ENCODE data around the gene OPTC.
"Not testable (repeated sequence)": the region's sequence is repeated elsewhere in the genome, so short reads cannot be mapped to it uniquely, and the experiment has no call there.

OPTC gene

DNA sequence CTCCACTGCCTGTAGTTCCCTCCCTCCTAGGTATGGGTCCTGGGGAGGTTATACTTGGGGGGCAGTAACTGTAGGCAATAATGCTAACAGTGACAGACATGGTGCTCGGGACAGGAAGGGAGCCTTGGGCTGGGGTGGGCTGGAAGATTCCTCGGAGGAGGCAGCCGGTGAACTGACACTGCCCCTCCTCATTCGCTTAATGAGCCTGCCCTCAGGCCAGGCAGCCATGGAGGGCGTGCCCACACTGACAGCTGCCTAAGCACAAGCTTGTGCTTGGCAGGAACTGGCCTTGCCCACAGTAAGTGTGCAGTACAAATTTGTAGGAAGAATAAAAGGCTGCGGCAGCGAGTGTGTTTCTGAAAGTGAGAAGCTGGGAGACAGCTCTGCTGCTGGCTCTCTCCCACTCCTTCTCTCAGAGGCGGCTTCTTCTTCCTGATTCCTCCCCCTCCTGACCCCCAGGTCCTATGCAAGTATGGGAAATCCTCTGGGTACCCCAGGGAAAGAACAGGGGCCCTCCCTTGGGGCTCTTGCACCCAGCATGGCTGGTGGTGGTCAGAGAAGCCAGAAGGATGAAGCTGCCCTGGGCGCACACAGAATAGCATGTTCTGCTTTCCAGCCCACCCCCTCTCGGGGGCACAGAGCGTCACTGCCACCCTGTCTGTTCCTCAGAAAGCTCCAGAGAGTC lies 23.6 kb downstream of the OPTC start:
- no peak for DNase-seq (ENCODE audit: low read depth)

DNA sequence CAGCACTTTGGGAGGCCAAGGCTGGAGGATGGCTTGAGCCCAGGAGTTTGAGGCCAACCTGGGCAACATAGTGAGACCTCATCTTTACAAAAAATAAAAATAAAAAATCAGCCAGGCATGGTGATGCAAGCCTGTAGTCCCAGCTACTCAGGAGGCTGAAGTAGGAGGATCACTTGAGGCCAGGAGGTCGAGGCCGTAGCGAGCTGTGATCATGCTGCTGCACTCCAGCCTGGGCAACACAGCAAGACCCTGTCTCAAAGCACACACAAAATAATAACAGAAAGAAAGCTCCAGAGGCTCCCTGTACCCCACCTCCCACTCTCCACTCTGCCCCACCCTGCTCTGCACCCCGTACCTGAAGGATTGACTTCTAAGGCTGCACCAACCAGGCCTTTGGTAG lies 24.2 kb downstream of the OPTC start:
- not testable (repeated sequence) for DNase-seq (ENCODE audit: low read depth)

DNA sequence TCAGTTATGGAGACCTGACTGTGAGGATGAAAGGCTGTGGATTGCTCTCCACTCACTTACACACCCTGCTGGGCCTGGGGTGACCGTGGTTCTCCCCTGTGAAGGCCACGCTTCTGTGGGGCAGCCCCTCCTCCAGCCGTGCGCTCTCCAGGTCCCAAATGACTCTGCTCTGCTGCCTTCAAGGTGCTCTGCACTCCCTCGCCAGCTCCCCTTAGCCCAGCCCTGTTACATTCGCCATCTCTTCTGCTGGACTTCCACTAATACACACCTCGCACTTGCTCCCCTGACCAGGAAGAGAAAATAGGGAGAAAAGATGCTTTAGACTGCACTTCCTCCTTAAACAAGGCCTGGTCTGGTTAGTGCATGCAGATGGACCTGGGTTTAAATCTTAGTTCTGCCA lies 24.6 kb downstream of the OPTC start:
- DNase-seq (ENCODE audit: low read depth) = no peak

DNA sequence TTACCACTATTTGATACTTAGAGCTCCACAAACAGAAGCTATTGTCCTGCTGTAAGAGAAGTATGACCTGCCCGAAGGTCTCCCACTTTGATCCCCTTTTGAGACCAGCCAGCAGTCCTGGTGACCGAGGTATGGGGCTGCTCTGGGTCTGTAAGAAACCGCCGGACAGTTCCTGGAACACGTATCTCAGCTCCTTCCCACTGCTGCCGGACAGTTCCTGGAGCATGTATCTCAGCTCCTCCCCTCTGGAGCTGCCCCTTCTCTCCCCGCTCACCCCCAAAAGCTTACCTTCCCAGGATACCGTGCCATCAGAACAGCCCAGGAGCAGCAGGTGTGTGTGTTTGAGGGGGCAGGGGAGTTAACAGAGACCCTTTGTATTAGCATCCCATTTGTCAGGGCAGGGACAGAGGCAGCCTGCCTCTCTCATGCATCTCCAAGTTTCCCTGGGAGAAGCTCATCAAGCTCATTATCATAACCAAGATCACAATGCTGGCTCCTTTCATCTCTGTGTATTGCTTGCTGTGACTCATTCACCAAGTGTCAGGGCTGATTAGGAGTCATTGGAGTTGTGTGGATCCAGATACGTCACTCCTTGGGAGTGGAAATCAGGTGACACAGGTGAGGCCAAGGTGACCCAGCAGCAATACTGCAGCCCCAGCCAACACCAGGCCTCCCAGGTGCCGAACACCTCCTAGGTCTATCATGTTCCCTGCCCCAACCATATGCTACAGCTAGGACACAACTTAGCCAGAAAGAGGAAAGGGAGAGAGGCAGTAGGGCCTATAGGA lies 25.3 kb downstream of the OPTC start:
- no peak for DNase-seq (ENCODE audit: low read depth)

DNA sequence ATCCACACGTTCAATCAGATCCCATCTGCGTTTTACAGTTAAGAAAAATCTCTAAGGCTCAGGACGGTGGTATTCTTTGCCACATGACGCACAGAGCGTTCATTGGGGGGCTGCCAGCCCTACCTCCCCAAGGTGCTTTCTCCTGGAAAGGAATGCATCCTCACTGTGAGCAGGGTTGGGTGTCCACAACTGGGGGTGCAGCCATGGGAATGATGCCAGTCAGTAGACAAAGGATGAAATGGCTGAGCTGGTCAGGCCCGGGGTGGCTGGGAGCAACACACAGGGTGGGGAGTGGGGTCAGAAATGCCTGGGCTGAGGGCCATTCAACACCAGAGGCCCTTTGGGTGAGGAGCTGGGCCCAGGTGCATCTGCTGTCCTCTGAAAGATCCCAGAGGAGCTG lies 25.9 kb downstream of the OPTC start:
- DNase-seq (ENCODE audit: low read depth) = no peak

DNA sequence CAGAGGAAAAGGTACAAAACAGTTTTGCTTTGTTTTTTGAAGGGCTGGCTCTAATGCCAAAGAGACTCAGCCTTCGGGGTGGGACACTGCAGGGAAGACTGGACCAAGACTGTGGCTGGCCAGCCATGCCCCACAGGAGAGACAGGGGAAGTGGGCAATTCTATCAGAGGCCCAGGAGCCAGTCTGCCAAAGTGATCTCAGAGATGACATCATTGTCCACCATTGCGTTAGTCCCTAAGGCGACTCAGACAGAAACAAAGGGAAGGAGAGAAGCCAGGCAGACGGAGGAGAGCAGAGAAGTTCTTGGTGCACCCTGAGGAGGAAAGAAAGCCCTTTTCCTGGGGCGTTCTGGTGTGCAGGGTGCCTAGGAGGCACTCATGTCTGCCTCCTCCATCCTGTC lies 26.4 kb downstream of the OPTC start:
- DNase-seq (ENCODE audit: low read depth) = no peak

DNA sequence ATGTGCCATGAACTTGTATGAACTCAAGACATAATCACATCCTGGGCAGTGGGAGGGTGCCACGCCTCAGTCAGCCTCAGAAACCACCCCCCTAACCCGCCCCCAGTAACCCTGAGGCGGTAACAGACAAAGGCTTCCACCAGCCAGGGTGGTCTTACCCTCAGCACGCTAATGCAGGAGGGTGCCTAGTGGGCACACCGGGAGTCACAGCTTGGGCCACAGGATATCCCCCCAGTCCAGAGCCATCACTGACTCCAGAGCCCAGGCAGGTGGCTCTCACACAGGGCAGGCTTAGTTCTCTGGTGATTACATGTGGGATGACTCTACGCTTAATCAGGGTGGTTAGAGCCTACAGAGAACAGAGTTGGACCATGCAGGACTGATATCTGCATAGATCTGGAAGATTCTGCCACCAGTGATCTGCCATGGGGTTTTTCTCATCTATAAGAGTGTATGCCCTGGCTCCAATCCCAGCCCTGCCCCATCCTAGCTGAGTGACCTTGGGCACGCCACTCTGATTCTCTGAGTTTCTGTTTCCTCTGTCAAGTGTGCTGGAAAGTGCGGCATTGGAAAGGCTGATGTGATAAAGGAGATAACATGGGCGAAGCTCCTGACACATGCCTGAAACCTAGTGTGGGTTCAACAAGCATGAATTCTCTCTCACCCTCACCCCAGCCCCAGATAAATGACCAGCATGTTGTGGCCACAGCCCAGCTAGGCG lies 27.3 kb downstream of the OPTC start:
- DNase-seq (ENCODE audit: low read depth) = no peak

DNA sequence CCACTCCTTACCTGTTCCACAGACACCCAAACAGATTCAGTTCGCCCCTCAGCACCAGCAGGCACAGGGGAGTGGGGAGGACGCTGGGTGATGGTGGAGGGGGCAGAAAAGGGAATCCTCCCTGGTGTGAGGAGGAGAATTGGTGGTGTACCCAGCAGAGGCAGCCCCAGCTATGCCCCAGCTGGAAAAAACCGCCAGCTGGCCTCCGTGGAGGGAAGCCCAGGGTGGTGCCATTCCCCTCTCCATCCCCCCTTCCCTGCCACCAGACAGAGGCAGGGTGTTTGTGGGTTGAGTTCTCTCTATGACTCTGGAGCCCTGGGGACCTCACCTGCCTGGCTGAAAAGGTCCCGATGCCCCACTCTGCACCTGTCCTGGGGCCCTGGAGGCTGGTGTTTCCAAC lies 27.9 kb downstream of the OPTC start:
- no peak for DNase-seq (ENCODE audit: low read depth)

DNA sequence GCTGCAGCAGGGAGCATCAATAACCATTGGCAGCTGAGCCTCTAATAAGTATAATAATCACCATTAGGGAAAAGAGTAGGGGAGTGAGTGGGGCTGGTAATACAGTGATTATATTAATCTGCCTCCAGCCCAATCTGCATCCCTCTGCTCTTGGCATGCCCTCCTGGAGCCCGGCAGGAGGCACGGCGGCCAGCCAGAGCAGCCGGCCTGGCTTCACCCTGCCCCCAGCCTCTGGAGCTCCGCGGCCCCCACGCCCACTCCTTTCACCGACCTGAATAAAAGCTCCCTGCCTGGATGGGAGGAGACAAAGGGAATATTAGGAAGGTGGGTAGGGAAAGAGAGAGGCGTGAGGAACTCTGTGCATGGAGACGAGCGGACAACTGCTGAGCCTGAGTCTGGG lies 28.3 kb downstream of the OPTC start:
- DNase-seq (ENCODE audit: low read depth) = no peak

DNA sequence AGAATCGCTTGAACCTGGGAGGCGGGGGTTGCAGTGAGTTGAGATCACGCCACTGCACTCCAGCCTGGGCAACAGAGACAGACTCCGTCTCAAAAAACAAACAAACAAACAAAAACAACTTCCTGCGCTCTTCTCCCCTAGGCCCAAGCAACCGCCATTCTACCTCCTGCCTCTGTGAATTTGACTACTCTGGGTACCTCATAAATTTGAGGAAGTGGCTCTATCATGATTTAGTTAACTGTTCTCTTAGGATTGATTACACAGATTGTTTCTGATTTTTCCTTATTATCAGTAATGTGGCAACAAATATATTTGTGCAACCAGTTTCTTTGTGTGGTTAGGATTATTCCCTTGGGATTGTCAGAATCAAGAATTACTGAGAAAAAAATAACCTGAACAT lies 29.7 kb downstream of the OPTC start:
- no peak for DNase-seq (ENCODE audit: low read depth)

DNA sequence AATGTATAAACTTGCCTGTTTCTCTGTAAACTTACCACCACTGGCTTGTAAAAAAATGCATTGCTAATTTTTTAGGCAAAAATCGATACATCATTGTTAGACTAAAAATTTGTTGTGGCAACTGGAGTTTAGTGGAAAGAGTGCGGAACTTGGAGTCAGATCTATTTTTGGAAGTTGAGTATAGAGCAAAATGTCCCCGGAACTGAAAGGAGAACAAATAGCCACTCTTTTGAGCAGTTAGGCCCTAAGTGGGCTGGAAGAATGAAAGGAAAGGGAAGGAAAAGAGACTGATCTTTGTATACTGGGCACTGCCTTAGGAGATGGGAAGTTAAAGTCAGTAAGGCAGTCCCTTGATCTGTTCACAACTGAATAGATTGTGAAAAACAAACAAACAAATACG lies 30.2 kb downstream of the OPTC start:
- DNase-seq (ENCODE audit: low read depth) = no peak

DNA sequence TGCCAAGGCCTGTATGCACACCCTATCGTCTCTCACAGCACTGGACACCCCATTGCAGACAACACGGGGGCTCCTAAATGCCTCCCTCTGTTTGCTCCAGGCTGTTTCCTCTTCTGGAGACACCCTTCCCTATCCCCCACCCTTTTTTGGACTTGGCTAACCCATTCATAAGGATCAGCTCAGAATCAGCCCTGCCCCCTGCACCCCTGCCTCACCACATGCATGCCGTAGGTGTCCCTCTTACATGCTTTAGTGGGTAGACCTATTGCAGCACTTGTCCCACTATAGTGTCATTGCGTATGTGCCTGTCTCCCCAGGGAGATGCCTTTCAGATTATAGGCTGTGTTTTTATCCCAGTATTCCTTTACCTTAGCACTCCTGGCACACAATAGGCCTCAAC lies 30.9 kb downstream of the OPTC start:
- DNase-seq (ENCODE audit: low read depth) = no peak

DNA sequence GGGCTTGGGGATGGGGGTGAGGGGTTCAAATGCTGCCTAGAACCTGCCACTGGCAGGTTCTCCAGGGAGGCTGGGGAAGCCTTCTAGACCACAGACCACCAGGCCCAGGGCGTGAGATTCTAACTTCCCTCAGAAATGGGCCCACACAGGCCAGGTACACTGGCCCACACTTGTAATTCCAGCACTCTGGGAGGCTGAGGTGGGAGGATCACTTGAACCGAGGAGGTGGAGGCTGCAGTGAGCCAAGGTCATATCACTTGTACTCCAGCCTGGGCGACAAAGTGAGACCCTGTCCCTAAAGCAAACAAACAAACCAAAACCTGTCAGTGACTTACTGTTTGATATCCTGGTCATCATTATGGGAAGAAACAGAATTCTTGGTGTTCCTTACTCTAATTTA lies 31.7 kb downstream of the OPTC start:
- DNase-seq (ENCODE audit: low read depth) = no peak

DNA sequence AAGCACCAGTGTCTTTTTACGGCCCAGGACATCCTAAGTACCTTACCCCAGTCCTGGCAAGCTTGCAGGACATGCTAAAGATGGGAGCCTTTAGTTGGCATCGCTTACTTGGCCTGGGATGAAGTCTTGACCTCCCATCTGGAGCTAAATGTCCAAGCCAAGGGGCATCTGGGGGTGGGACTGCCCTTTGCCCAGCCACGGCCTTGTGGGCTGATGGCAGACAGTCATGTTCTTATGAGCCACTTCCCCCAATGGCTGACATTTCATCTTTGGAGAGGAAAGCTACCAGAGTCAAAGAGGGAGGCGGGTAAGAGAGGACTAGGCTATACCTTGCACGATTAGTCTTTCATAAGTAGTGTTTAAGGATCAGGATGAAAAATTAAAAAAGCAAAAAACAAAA lies 32.2 kb downstream of the OPTC start:
- DNase-seq (ENCODE audit: low read depth) = no peak

DNA sequence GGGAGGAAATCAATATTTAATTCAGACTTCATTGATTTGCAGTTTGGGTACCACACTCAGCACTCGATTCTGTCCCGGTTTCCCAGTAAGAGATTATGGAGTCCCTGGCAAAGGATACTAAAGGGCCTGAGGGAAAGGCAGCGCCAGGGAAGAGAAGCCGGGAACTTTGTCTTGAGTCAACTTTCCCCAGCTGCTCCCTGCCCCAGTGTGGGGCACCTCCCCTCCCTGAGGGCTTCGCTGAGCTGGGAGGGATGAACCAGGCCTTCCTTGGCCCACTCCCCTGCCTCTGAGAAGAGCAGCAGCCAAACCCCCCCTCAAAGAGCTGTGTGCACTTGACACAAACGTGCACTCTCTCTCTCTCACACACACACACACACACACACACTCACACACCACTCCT lies 32.6 kb downstream of the OPTC start:
- DNase-seq (ENCODE audit: low read depth) = no peak

DNA sequence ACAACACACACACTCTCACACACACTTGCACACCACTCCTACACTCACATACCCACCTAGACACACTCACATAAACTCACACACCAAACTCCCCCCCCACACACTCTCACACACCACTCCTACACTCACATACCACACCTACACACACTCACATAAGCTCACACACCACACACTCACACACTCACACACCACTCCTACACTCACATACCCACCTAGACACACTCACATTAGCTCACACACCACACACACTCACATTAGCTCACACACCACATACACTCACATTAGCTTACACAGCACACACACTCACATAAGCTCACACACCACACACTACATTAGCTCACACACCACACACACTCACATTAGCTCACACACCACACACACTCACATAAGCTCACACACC lies 33.1 kb downstream of the OPTC start:
- no peak for DNase-seq (ENCODE audit: low read depth)

DNA sequence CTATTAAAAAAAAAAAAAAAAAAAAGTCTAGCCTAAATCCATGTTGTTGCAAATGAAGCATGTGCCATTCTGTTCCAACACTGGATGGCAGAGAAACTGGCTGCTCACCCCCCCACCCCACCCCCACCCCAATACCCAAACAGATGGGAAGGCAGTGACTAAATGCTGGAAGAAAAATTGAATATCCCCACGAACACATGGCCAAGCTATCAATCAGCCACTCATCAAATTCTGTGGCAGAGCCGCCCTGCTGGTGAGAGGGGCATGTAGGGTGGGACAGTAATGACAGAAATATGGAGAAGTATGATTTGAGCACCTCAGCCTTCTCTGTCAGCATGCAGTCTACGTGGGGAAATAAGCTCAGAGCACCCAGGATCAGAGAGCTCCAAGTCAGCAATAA lies 34.1 kb downstream of the OPTC start:
- DNase-seq (ENCODE audit: low read depth) = no peak

DNA sequence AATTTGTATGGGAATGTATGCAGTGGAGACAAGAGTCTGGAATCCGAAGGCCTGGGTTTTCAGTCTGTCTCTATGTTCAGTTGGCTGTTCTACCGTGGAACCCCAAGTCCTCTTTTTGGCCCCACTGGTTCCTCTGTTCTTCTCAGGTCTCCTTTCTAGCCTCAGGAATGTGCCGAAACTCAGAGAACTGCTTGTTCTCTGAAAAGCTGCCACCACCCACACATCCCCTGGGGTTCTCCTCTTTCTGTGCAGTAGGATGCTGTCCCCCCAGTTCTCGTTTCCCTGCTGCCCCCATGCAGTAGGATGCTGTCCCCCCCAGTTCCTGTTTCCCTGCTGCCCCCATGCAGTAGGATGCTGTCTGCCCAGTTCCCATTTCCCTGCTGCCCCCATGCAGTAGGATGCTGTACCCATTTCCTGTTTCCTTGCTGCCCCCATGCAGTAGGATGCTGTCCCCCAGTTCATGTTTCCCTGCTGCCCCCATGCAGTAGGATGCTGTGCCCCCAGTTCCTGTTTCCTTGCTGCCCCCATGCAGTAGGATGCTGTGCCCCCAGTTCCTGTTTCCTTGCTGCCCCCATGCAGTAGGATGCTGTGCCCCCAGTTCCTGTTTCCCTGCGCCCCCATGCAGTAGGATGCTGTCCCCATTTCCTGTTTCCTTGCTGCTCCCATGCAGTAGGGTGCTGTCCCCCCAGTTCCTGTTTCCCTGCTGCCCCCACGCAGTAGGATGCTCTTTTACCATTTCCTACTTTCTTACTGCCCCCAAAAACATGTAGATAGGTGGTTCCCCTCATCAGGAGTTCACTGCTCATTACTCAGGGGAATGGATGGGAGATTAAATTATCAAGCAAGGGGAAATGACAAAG lies 35.3 kb downstream of the OPTC start:
- DNase-seq (ENCODE audit: low read depth) = no peak

DNA sequence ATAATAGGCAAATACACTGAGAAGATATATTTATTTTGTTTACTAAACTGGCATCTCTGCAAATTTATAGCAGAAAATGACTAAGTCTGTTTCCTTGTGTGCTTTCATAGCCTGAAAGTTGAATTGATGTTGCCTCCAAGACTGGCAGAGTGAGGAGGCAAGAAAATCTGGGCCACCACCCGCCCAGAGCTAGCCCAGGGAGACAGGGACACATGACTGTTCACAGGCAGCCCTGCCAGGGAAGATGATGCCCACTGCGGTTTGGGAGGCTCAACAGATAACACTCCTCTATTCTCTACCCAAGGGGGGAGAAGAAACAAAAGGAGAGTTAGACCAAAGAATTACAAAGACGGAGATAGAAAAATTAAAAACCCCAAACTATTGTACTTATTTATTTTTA lies 37.1 kb downstream of the OPTC start:
- no peak for DNase-seq (ENCODE audit: low read depth)

DNA sequence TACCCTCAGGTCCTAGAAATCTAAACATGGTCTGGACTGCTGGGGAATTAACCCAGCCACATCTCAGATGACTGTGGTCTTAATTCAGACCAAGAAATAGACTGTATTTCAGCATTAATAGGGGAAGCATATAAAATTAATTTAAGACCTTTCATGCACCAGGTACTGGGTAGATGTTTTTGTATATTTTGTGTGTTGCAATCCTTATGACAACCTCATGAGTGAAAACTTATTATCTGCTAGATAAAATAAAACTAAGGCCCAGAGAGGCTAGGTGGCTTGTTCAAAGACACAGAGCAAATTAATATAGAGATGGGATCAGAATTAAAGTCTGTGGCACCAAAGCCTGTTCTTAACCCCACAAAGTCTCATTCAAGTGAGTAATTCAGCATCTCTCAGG lies 40.1 kb downstream of the OPTC start:
- DNase-seq (ENCODE audit: low read depth) = no peak

DNA sequence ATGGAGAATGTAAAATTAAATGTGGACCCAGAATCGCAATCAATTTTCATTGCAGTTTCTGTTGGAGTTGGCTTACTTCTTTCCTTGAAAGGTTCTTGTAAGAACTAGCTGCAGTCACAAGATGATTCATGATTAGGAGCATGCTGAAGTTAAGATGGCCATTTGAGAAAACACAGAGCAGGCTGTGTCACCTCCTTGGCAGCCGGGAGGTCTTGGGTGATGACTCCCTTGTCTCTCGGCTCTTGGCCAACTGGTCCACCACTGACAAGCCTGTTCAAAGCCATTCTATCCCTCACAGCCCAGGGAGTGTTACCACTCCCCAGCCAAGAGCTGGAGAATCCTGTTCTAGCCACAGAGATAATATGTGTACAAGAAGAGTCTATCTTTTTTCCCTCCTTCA lies 40.6 kb downstream of the OPTC start:
- DNase-seq (ENCODE audit: low read depth) = peak; percentile 93

DNA sequence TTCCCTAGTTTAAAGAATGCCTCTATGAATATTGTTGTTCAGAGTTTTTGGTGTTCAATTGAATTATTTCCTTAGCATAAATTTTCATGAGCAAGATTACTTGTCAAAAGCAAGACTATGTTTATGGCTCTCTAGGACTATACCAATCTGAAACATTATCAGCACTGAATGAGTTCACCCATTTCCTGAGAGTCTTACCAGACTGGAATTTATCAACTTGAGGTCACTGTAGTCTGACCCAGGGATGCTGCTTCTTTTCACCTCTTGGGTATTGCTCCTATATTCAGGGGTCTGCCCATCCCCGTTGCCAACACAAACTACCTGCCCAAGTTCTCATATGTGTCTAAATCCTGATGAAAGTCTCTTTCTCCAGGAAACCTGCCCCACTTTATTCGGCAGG lies 42.6 kb downstream of the OPTC start:
- DNase-seq (ENCODE audit: low read depth) = no peak

Data from stromal cell of bone marrow (primary cell).